KMS-11 (cell line): Measurements from ENCODE around the gene YKT6.

Experiments
- H2AFZ ChIP-seq: fragments of 200-600 bp; sonication (generic); 2 replicates; pipeline ENCODE4 v1.6.1; 2016; ENCODE audit warnings: antibody characterized with exemption, mixed run types, low read depth
- H3K27ac ChIP-seq: fragments of 200-600 bp; sonication (generic); 2 replicates; pipeline ENCODE4 v1.6.1; 2016; ENCODE audit warnings: mild to moderate bottlenecking, mixed run types
- H3K27me3 ChIP-seq: fragments of 200-600 bp; sonication (generic); 2 replicates; pipeline ENCODE4 v1.6.1; 2017; ENCODE audit warnings: mild to moderate bottlenecking, low read depth, mixed run types, moderate library complexity; ENCODE audit not compliant: insufficient read depth
- H3K36me3 ChIP-seq: fragments of 200-600 bp; sonication (generic); 2 replicates; pipeline ENCODE4 v1.6.1; 2017; ENCODE audit warnings: mild to moderate bottlenecking, mixed run types; ENCODE audit not compliant: insufficient read depth
- H3K4me1 ChIP-seq: fragments of 200-600 bp; sonication (generic); 2 replicates; pipeline ENCODE4 v1.6.1; 2016; ENCODE audit warnings: mild to moderate bottlenecking, low read depth, mixed run types; ENCODE audit not compliant: poor library complexity, severe bottlenecking
- H3K4me2 ChIP-seq: fragments of 200-600 bp; sonication (generic); 2 replicates; pipeline ENCODE4 v1.7.0; 2016; ENCODE audit warnings: mild to moderate bottlenecking, mixed run types
- H3K4me3 ChIP-seq: fragments of 200-600 bp; sonication (generic); IDR thresholded peaks from 2 replicates; pipeline ENCODE4 v1.6.1; 2017; ENCODE audit warnings: low read depth, low read length, mixed read lengths; ENCODE audit not compliant: insufficient read depth
- H3K79me2 ChIP-seq: fragments of 200-600 bp; sonication (generic); 2 replicates; pipeline ENCODE4 v1.6.1; 2016; ENCODE audit warnings: low read depth, mixed run types; ENCODE audit not compliant: insufficient read depth
- H3K9ac ChIP-seq: fragments of 200-600 bp; sonication (generic); 2 replicates; pipeline ENCODE4 v1.6.1; 2016; ENCODE audit warnings: mild to moderate bottlenecking, mixed run types
- H4K20me1 ChIP-seq: fragments of 200-600 bp; sonication (generic); 2 replicates; pipeline ENCODE4 v1.6.1; 2016; ENCODE audit warnings: mild to moderate bottlenecking, mixed run types; ENCODE audit not compliant: insufficient read depth
- CTCF ChIP-seq: fragments of 200-600 bp; sonication (generic); conservative IDR thresholded peaks from 2 replicates; pipeline ENCODE4 v1.6.1; 2017; ENCODE audit warnings: low read depth, mild to moderate bottlenecking, antibody characterized with exemption, low read length, moderate library complexity, mixed read lengths

The YKT6 gene

GRCh38 chr7:44256459-44256858 is 55.7 kb downstream of the YKT6 start:
- Histone ChIP-seq H3K4me1 (no peaks in the 10 kb centered on the region), H3K27me3 (no peaks in the 10 kb centered on the region), H3K79me2 (no peaks in the 10 kb centered on the region), H2AFZ (no peak overlapping the region), H3K4me2 (no peak overlapping the region), H3K36me3 (no peaks in the 10 kb centered on the region), H3K9ac (no peak overlapping the region), H3K4me3 (no peak overlapping the region), H3K27ac (no peak overlapping the region), H4K20me1 (no peaks in the 10 kb centered on the region)
- TF ChIP-seq CTCF, result no peak

- Histone ChIP-seq H3K4me2 (no peak overlapping the region), H3K4me1 (no peaks in the 10 kb centered on the region), H3K79me2 (no peaks in the 10 kb centered on the region), H3K9ac (no peak overlapping the region), H3K27me3 (no peaks in the 10 kb centered on the region; the same call in 1 of the 2 replicates), H3K27ac (no peak overlapping the region), H2AFZ (no peak overlapping the region), H3K36me3 (no peaks in the 10 kb centered on the region), H4K20me1 (no peaks in the 10 kb centered on the region), H3K4me3 (no peak overlapping the region)
- TF ChIP-seq CTCF, result no peak
Observed at GRCh38 chr7:44257213-44257612, 56.4 kb downstream of the YKT6 start.

GRCh38 chr7:44257618-44258422 is 57.0 kb downstream of the YKT6 start:
- no peak overlapping the region for H2AFZ ChIP-seq
- H3K4me2 ChIP-seq, result no peak overlapping the region
- H3K79me2 ChIP-seq, result no peaks in the 10 kb centered on the region
- no peak for TF ChIP-seq CTCF
- H3K9ac ChIP-seq, result no peak overlapping the region
- no peak overlapping the region for H3K27ac ChIP-seq
- no peak overlapping the region for H3K4me3 ChIP-seq
- H4K20me1 ChIP-seq, result no peaks in the 10 kb centered on the region
- no peaks in the 10 kb centered on the region for H3K36me3 ChIP-seq
- no peaks in the 10 kb centered on the region for H3K4me1 ChIP-seq
- peaks cover 5% of the 10 kb centered on the region; the same call in 1 of the 2 replicates for H3K27me3 ChIP-seq

- Histone ChIP-seq H2AFZ (no peak overlapping the region), H3K4me2 (no peak overlapping the region), H4K20me1 (no peaks in the 10 kb centered on the region), H3K9ac (no peak overlapping the region), H3K27ac (no peak overlapping the region), H3K4me3 (no peak overlapping the region), H3K36me3 (no peaks in the 10 kb centered on the region), H3K4me1 (no peaks in the 10 kb centered on the region), H3K27me3 (peaks cover 5% of the 10 kb centered on the region; the same call in 1 of the 2 replicates), H3K79me2 (no peaks in the 10 kb centered on the region)
- no peak for TF ChIP-seq CTCF
Observed at GRCh38 chr7:44258423-44258760, 57.6 kb downstream of the YKT6 start.
